ENCODE data around the gene SCNN1A. TPM values are rescaled to one million over a fixed set of nuclear protein-coding genes. Genes with fewer than 3 reads are reported as not detected.

Gene SCNN1A
- total RNA-seq, 1 experiment from 2014 or later: 136 TPM

GRCh38 chr12:6370576-6370935, 4.8 kb downstream of the SCNN1A start:
- H3K4me1 Mint-ChIP-seq (ENCODE audit: insufficient read depth, unreplicated experiment): peaks cover 49% of the 10 kb centered on the region
- no peaks in the 10 kb centered on the region for H3K27me3 Mint-ChIP-seq (ENCODE audit: insufficient read depth, unreplicated experiment)
- peak overlapping the region; percentile 89 for H3K4me3 Mint-ChIP-seq (ENCODE audit: unreplicated experiment)
- peak; percentile 42 for DNase-seq (ENCODE audit: unreplicated experiment)
- BruUV-seq (replicated peaks): no TSS peak
- H3K9me3 Mint-ChIP-seq (ENCODE audit: unreplicated experiment): no peaks in the 10 kb centered on the region
- CTCF ChIA-PET: interaction anchor here (0.6 to 2.7 kb wide), 7 partner anchors 9 to 169 kb away, joined by 3 to 13 read pairs (median 5); no protein-coding TSS in a partner anchor
- POLR2A ChIA-PET: interaction anchor here (0.8 to 16.5 kb wide), 13 partner anchors 5 to 165 kb away, joined by 3 to 739 read pairs (median 4); partner anchors contain the start of genes GAPDH, LTBR, TAPBPL and TNFRSF1A
- TF ChIP-seq CTCF (IDR thresholded peaks at IDR 0.05; ENCODE audit: unreplicated experiment): no peak
- intact Hi-C loops (cut with micrococcal nuclease): no loop called here
- peak overlapping the region; percentile 97 for H3K27ac Mint-ChIP-seq (ENCODE audit: low read depth, unreplicated experiment)
- H3K36me3 Mint-ChIP-seq (ENCODE audit: insufficient read depth, unreplicated experiment): peaks cover 77% of the 10 kb centered on the region

DNA sequence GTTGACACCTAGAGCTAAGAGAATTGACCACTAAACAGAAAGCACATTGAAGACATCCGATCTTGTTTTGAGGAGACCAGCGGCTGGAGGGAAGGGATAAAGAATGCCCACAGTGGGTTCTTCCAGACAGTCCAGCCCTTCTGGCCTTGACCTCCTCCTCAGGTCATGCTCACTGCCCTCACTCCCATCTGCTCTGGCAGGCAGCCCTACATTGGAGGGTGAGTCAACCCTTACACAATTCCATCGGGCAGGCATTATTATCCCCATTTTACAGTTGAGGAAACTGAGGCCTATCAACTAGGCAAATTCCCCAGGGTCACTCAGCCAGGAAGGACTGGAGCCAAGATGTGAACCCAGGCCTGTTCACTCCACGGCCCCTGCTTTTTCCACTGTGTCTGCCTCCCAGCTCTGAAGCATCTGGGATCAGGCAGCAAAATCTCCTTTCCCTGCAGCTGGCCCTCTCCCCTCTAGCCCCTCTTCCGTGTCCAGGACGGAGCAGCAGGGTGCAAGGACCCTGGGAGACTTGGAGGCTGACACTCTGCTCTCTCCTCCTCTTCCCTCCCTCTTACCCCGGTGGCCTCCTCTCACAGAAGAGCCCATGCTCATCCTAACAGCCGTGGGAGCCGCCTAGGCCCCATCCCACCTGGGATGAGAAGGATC, 5.3 kb downstream of the SCNN1A start:
- Mint-ChIP-seq H3K9me3 (ENCODE audit: unreplicated experiment) (no peaks in the 10 kb centered on the region), H3K36me3 (ENCODE audit: insufficient read depth, unreplicated experiment) (peaks cover 81% of the 10 kb centered on the region), H3K4me3 (ENCODE audit: unreplicated experiment) (peak overlapping the region; percentile 89), H3K4me1 (ENCODE audit: insufficient read depth, unreplicated experiment) (peaks cover 44% of the 10 kb centered on the region), H3K27me3 (ENCODE audit: insufficient read depth, unreplicated experiment) (no peaks in the 10 kb centered on the region), H3K27ac (ENCODE audit: low read depth, unreplicated experiment) (peak overlapping the region; percentile 43)
- CTCF ChIA-PET: interaction anchor here (0.8 to 1.5 kb wide), 4 partner anchors 36 to 84 kb away, joined by 3 to 13 read pairs (median 4); no protein-coding TSS in a partner anchor
- peak; percentile 76 for DNase-seq (ENCODE audit: unreplicated experiment)
- no peak for TF ChIP-seq CTCF (IDR thresholded peaks at IDR 0.05; ENCODE audit: unreplicated experiment)
- no TSS peak for BruUV-seq (replicated peaks)
- POLR2A ChIA-PET: interaction anchor here (1.0 to 16.5 kb wide), 5 partner anchors 9 to 91 kb away, joined by 4 to 739 read pairs (median 14); partner anchors contain the start of genes LTBR and TNFRSF1A
- intact Hi-C loops (cut with micrococcal nuclease): no loop called here

GRCh38 chr12:6368906-6369525, 6.3 kb downstream of the SCNN1A start:
- Mint-ChIP-seq H3K27me3 (ENCODE audit: insufficient read depth, unreplicated experiment) (no peaks in the 10 kb centered on the region), H3K27ac (ENCODE audit: low read depth, unreplicated experiment) (peak overlapping the region; percentile 57), H3K9me3 (ENCODE audit: unreplicated experiment) (no peaks in the 10 kb centered on the region), H3K4me3 (ENCODE audit: unreplicated experiment) (peak overlapping the region; percentile 89), H3K4me1 (ENCODE audit: insufficient read depth, unreplicated experiment) (peaks cover 46% of the 10 kb centered on the region), H3K36me3 (ENCODE audit: insufficient read depth, unreplicated experiment) (peaks cover 82% of the 10 kb centered on the region)
- POLR2A ChIA-PET: interaction anchor here (0.9 to 16.5 kb wide), 8 partner anchors 6 to 56 kb away, joined by 3 to 739 read pairs (median 6); partner anchors contain the start of genes LTBR, SCNN1A and TNFRSF1A
- BruUV-seq (replicated peaks): no TSS peak
- no peak for TF ChIP-seq CTCF (IDR thresholded peaks at IDR 0.05; ENCODE audit: unreplicated experiment)
- no peak for DNase-seq (ENCODE audit: unreplicated experiment)
- CTCF ChIA-PET: interaction anchor here (1.3 to 1.5 kb wide), 2 partner anchors 34 to 83 kb away, joined by 3 to 5 read pairs; no protein-coding TSS in a partner anchor
- intact Hi-C loops (cut with micrococcal nuclease): no loop called here

Data from MCF 10A (cell line).